ENCODE results near the gene ARID5B.

DNA sequence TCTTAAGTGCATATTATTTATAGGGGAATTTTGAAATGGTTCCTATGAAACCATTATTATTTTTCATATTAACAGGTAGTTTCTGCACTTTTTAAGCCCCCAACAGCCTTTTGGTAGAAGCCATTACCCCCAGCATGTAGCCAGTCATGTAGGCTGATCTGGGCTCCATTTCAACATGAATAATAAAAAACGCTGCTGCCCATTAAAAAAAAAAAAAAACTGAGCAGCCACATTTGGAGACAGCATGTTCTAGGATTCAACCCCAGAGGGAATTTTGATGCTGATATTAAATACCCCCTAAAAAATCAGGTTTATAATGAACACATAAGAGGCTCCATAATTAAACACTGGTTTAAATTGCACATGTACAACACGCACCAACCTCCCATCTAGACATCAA, 185.8 kb downstream of the ARID5B start:
- TF ChIP-seq, protein P1, sequence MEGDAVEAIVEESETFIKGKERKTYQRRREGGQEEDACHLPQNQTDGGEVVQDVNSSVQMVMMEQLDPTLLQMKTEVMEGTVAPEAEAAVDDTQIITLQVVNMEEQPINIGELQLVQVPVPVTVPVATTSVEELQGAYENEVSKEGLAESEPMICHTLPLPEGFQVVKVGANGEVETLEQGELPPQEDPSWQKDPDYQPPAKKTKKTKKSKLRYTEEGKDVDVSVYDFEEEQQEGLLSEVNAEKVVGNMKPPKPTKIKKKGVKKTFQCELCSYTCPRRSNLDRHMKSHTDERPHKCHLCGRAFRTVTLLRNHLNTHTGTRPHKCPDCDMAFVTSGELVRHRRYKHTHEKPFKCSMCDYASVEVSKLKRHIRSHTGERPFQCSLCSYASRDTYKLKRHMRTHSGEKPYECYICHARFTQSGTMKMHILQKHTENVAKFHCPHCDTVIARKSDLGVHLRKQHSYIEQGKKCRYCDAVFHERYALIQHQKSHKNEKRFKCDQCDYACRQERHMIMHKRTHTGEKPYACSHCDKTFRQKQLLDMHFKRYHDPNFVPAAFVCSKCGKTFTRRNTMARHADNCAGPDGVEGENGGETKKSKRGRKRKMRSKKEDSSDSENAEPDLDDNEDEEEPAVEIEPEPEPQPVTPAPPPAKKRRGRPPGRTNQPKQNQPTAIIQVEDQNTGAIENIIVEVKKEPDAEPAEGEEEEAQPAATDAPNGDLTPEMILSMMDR (IDR thresholded peaks at IDR 0.05; ENCODE audit: low read length): no peak
- TF ChIP-seq EZH2phosphoT487 (IDR thresholded peaks at IDR 0.05; ENCODE audit: low read length): no peak
